ENCODE results near the gene FGD5.

The FGD5 gene
- total RNA-seq, result 0 to 0.17 (median 0) reads per million in 3 donors

- no peaks in the 10 kb centered on the region for H3K4me1 ChIP-seq (ENCODE audit: control insufficient read depth, insufficient read depth, low read length, poor library complexity, severe bottlenecking)
- H3K27me3 ChIP-seq (replicated peaks; ENCODE audit: control insufficient read depth, insufficient read depth, low read length, poor library complexity, severe bottlenecking), result no peaks in the 10 kb centered on the region
- no peak for DNase-seq
- H3K36me3 ChIP-seq (ENCODE audit: control insufficient read depth, insufficient read depth, low read length), result no peaks in the 10 kb centered on the region
- no peaks in the 10 kb centered on the region for H3K9me3 ChIP-seq (ENCODE audit: control insufficient read depth, low read length)
- no peak within 1 kb of the TSS for H3K27ac ChIP-seq (ENCODE audit: insufficient read depth, low read length, poor library complexity, severe bottlenecking)
- no peak within 1 kb of the TSS for H3K4me3 ChIP-seq (ENCODE audit: insufficient read depth, low read depth, low read length, poor library complexity, severe bottlenecking)
These were observed at the start of gene FGD5 for GRCh38 chr3:14818804-14819500. FGD5 (plus strand) TSS chr3:14818962; CDS start chr3:14819072, 110 bp downstream.

- Histone ChIP-seq H3K27ac (ENCODE audit: insufficient read depth, low read length, poor library complexity, severe bottlenecking) (no peak overlapping the region), H3K36me3 (ENCODE audit: control insufficient read depth, insufficient read depth, low read length) (no peaks in the 10 kb centered on the region), H3K27me3 (replicated peaks; ENCODE audit: control insufficient read depth, insufficient read depth, low read length, poor library complexity, severe bottlenecking) (no peaks in the 10 kb centered on the region), H3K4me3 (ENCODE audit: insufficient read depth, low read depth, low read length, poor library complexity, severe bottlenecking) (no peak overlapping the region), H3K9me3 (ENCODE audit: control insufficient read depth, low read length) (no peaks in the 10 kb centered on the region), H3K4me1 (ENCODE audit: control insufficient read depth, insufficient read depth, low read length, poor library complexity, severe bottlenecking) (no peaks in the 10 kb centered on the region)
- DNase-seq, result no peak
These were observed 49.0 kb upstream of the FGD5 start for GRCh38 chr3:14769544-14770325.

GRCh38 chr3:14770591-14770990 lies 48.2 kb upstream of the FGD5 start:
- Histone ChIP-seq H3K27ac (ENCODE audit: insufficient read depth, low read length, poor library complexity, severe bottlenecking) (no peak overlapping the region), H3K4me1 (ENCODE audit: control insufficient read depth, insufficient read depth, low read length, poor library complexity, severe bottlenecking) (no peaks in the 10 kb centered on the region), H3K4me3 (ENCODE audit: insufficient read depth, low read depth, low read length, poor library complexity, severe bottlenecking) (no peak overlapping the region), H3K27me3 (replicated peaks; ENCODE audit: control insufficient read depth, insufficient read depth, low read length, poor library complexity, severe bottlenecking) (no peaks in the 10 kb centered on the region), H3K36me3 (ENCODE audit: control insufficient read depth, insufficient read depth, low read length) (no peaks in the 10 kb centered on the region), H3K9me3 (ENCODE audit: control insufficient read depth, low read length) (no peaks in the 10 kb centered on the region)
- no peak for DNase-seq

- Histone ChIP-seq H3K4me3 (ENCODE audit: insufficient read depth, low read depth, low read length, poor library complexity, severe bottlenecking) (no peak overlapping the region), H3K27me3 (replicated peaks; ENCODE audit: control insufficient read depth, insufficient read depth, low read length, poor library complexity, severe bottlenecking) (no peaks in the 10 kb centered on the region), H3K4me1 (ENCODE audit: control insufficient read depth, insufficient read depth, low read length, poor library complexity, severe bottlenecking) (no peaks in the 10 kb centered on the region), H3K27ac (ENCODE audit: insufficient read depth, low read length, poor library complexity, severe bottlenecking) (no peak overlapping the region), H3K36me3 (ENCODE audit: control insufficient read depth, insufficient read depth, low read length) (no peaks in the 10 kb centered on the region), H3K9me3 (ENCODE audit: control insufficient read depth, low read length) (no peaks in the 10 kb centered on the region)
- no peak for DNase-seq
These were observed 46.9 kb upstream of the FGD5 start for GRCh38 chr3:14771593-14772497.

- no peak overlapping the region for H3K27ac ChIP-seq (ENCODE audit: insufficient read depth, low read length, poor library complexity, severe bottlenecking)
- no peaks in the 10 kb centered on the region for H3K4me1 ChIP-seq (ENCODE audit: control insufficient read depth, insufficient read depth, low read length, poor library complexity, severe bottlenecking)
- no peaks in the 10 kb centered on the region for H3K27me3 ChIP-seq (replicated peaks; ENCODE audit: control insufficient read depth, insufficient read depth, low read length, poor library complexity, severe bottlenecking)
- no peak overlapping the region for H3K4me3 ChIP-seq (ENCODE audit: insufficient read depth, low read depth, low read length, poor library complexity, severe bottlenecking)
- H3K9me3 ChIP-seq (ENCODE audit: control insufficient read depth, low read length), result no peaks in the 10 kb centered on the region
- H3K36me3 ChIP-seq (ENCODE audit: control insufficient read depth, insufficient read depth, low read length), result no peaks in the 10 kb centered on the region
- DNase-seq, result no peak
These were observed 46.1 kb upstream of the FGD5 start for GRCh38 chr3:14772533-14773138.

GRCh38 chr3:14773281-14773680 lies 45.5 kb upstream of the FGD5 start:
- Histone ChIP-seq H3K9me3 (ENCODE audit: control insufficient read depth, low read length) (no peaks in the 10 kb centered on the region), H3K4me1 (ENCODE audit: control insufficient read depth, insufficient read depth, low read length, poor library complexity, severe bottlenecking) (no peaks in the 10 kb centered on the region), H3K27me3 (replicated peaks; ENCODE audit: control insufficient read depth, insufficient read depth, low read length, poor library complexity, severe bottlenecking) (no peaks in the 10 kb centered on the region), H3K4me3 (ENCODE audit: insufficient read depth, low read depth, low read length, poor library complexity, severe bottlenecking) (no peak overlapping the region), H3K36me3 (ENCODE audit: control insufficient read depth, insufficient read depth, low read length) (no peaks in the 10 kb centered on the region), H3K27ac (ENCODE audit: insufficient read depth, low read length, poor library complexity, severe bottlenecking) (no peak overlapping the region)
- DNase-seq, result no peak

GRCh38 chr3:14773691-14774128 lies 45.1 kb upstream of the FGD5 start:
- no peaks in the 10 kb centered on the region for H3K4me1 ChIP-seq (ENCODE audit: control insufficient read depth, insufficient read depth, low read length, poor library complexity, severe bottlenecking)
- no peak overlapping the region for H3K27ac ChIP-seq (ENCODE audit: insufficient read depth, low read length, poor library complexity, severe bottlenecking)
- H3K27me3 ChIP-seq (replicated peaks; ENCODE audit: control insufficient read depth, insufficient read depth, low read length, poor library complexity, severe bottlenecking), result no peaks in the 10 kb centered on the region
- H3K9me3 ChIP-seq (ENCODE audit: control insufficient read depth, low read length), result no peaks in the 10 kb centered on the region
- H3K36me3 ChIP-seq (ENCODE audit: control insufficient read depth, insufficient read depth, low read length), result no peaks in the 10 kb centered on the region
- no peak for DNase-seq
- H3K4me3 ChIP-seq (ENCODE audit: insufficient read depth, low read depth, low read length, poor library complexity, severe bottlenecking), result no peak overlapping the region

- no peaks in the 10 kb centered on the region for H3K36me3 ChIP-seq (ENCODE audit: control insufficient read depth, insufficient read depth, low read length)
- no peak overlapping the region for H3K27ac ChIP-seq (ENCODE audit: insufficient read depth, low read length, poor library complexity, severe bottlenecking)
- no peak for DNase-seq
- no peak overlapping the region for H3K4me3 ChIP-seq (ENCODE audit: insufficient read depth, low read depth, low read length, poor library complexity, severe bottlenecking)
- H3K27me3 ChIP-seq (replicated peaks; ENCODE audit: control insufficient read depth, insufficient read depth, low read length, poor library complexity, severe bottlenecking), result no peaks in the 10 kb centered on the region
- H3K4me1 ChIP-seq (ENCODE audit: control insufficient read depth, insufficient read depth, low read length, poor library complexity, severe bottlenecking), result no peaks in the 10 kb centered on the region
- H3K9me3 ChIP-seq (ENCODE audit: control insufficient read depth, low read length), result no peaks in the 10 kb centered on the region
These were observed 44.3 kb upstream of the FGD5 start for GRCh38 chr3:14774431-14774830.

- DNase-seq, result no peak
- Histone ChIP-seq H3K9me3 (ENCODE audit: control insufficient read depth, low read length) (no peaks in the 10 kb centered on the region), H3K4me1 (ENCODE audit: control insufficient read depth, insufficient read depth, low read length, poor library complexity, severe bottlenecking) (no peaks in the 10 kb centered on the region), H3K27ac (ENCODE audit: insufficient read depth, low read length, poor library complexity, severe bottlenecking) (no peak overlapping the region), H3K4me3 (ENCODE audit: insufficient read depth, low read depth, low read length, poor library complexity, severe bottlenecking) (no peak overlapping the region), H3K27me3 (replicated peaks; ENCODE audit: control insufficient read depth, insufficient read depth, low read length, poor library complexity, severe bottlenecking) (no peaks in the 10 kb centered on the region), H3K36me3 (ENCODE audit: control insufficient read depth, insufficient read depth, low read length) (no peaks in the 10 kb centered on the region)
These were observed 43.8 kb upstream of the FGD5 start for GRCh38 chr3:14775011-14775410.
